GM19328 (cell line): Measurements from ENCODE around the gene SNX30.

Experiments
- ATAC-seq: cut with Tn5 transposase; IDR thresholded peaks from one replicate; pipeline ENCODE4 v1.9.1; 2021; ENCODE audit warnings: mild to moderate bottlenecking, moderate library complexity; ENCODE audit not compliant: unreplicated experiment

Gene SNX30

GRCh38 chr9:112873773-112874405, 123.3 kb downstream of the SNX30 start:
- no peak for ATAC-seq

DNA sequence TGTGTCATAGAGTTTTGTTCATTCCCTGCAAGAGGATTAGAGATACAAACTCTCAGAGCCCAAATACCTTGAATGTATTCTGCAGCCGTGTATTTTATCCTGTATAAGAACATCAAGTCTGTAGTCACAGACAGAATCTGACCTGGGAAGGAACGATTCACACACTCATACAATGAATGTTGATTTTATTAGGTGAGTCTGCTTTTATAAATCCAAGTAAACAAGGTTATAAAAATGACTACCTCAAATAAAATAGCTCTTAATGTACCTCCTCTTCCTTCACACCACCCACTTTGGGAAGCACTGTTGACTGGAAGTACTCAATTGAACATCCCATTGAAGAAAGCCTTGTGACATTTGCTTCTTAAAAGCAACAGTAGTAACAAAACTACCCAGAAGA, 128.2 kb downstream of the SNX30 start:
- no peak for ATAC-seq

DNA sequence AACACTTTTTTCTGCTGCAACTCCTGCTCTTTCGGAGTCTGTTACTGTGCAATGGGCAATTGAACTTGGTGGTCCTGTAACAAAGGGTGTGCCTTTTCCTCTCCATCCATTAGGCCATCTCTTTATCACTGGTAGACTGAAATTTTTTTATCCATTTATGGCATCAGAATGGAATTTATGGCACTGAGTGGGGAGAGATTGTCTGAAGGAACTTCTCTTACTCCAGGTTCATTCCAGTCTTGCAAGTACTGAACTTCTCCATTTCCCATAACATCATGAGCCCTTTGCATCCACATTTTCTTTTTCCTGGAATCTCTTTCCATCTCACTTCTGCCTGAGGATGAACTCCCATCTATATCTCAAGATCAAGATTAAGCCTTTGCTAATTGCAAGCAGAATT, 130.1 kb downstream of the SNX30 start:
- ATAC-seq, result no peak

GRCh38 chr9:112881331-112881730, 130.8 kb downstream of the SNX30 start:
- ATAC-seq, result no peak

GRCh38 chr9:112884101-112884500, 133.5 kb downstream of the SNX30 start:
- ATAC-seq, result no peak

- no peak for ATAC-seq
Measured at GRCh38 chr9:112884721-112885120, 134.2 kb downstream of the SNX30 start.

DNA sequence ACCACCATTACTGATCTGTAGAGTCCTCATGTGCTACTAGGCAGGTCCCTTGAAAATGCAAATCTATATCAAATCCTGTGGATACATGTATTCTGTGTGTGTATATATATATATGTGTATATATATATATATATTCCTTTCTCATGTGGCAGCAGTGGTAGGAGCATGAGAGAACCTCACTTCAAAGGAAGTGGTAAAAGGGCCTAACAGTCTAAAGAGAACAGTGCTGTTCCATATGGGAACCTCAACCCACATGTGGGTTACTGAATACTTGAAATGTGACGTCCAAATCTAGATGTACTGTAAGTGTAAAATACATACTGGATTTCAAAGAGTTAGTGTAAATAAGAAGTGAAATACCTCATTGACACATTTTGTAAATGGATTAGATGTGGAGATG, 134.8 kb downstream of the SNX30 start:
- no peak for ATAC-seq

DNA sequence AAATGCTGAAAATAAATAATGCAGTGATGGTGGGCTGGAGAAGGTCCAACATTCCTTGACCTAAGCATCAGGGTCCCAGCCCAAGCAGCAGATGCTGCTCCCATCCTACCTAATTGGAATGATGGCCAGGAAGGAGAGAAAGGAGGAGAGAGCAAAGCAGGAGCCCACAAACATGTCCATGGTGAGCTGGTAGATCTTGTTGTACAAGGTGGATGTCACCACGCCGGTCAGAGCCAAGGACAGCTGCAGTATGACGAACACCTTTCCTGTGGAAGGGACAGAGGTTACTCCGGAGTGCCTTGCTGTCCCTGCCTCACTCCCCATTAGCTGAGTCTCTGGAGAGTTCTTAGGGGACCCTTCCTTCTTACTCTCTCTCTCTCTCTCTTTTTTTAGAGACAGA, 135.8 kb downstream of the SNX30 start:
- no peak for ATAC-seq

DNA sequence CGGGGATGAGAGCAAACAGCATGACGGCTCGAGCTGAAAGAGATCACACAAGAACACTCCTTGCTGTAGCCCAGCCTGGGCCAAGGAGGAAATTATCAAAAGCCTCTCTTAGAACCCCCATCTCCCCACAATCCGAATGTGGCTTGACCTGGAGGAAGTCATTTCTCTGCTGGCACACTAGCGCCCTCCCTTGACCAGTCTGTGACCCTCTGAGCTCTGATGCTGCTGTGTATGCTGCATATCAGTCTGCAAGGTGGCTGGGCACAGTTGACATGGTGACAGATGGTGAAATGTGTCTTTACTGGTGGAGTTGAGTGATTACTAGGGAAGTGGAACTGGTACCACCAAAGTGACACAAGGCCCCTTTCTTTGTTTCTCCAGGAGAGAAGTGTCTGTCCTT, 136.8 kb downstream of the SNX30 start:
- ATAC-seq, result no peak

- ATAC-seq, result no peak
Measured at GRCh38 chr9:112890106-112891081, 139.8 kb downstream of the SNX30 start, which contains the start of gene SLC46A2. TSS of gene SLC46A2 (minus strand) at chr9:112890876. CDS start at chr9:112890681, 195 bp downstream.

GRCh38 chr9:112891521-112891920, 141.0 kb downstream of the SNX30 start:
- no peak for ATAC-seq

GRCh38 chr9:112892981-112893380, 142.4 kb downstream of the SNX30 start:
- no peak for ATAC-seq

GRCh38 chr9:112894041-112894440, 143.5 kb downstream of the SNX30 start:
- no peak for ATAC-seq

GRCh38 chr9:112894699-112895098, 144.1 kb downstream of the SNX30 start:
- no peak for ATAC-seq

- ATAC-seq, result no peak
Measured at GRCh38 chr9:112896131-112896530, 145.6 kb downstream of the SNX30 start.

DNA sequence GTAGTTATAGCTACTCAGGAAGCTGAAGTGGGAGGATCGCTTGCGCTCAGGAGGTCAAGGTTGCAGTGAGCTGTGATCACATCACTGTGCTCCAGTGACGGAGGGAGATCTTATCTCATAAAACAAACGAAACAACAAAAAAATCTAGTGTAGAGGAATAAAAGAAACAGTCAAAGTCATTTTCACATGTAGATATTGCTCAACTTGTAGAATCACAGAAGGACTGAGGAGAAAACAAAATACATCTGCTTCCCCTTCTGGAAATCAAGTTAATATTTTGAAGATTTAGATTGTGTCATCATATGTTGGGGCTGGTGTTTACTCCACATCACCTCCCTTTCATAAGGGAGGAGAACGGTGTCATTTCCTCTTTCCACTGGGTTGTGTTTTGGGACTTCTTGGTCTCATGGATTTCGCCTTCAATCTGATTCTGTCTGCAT, 148.3 kb downstream of the SNX30 start:
- no peak for ATAC-seq

DNA sequence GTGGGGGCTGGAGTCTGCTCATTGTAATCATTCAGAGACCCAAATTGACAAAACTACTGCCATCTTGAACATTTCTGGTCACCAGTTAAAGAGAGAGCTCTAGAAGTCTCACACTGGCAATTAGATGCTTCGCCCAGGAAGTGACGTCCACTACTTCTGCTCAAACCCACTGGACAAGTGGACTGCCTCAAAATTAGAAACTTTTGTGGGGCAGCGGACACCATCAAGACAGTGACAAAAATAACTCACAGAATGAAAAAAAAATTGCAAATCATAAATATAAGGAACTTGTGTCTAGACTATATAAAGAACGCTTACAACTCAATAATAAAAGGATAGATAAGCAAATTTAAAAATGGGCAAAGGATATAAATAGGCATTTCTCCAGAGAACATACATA, 149.9 kb downstream of the SNX30 start:
- ATAC-seq, result no peak

DNA sequence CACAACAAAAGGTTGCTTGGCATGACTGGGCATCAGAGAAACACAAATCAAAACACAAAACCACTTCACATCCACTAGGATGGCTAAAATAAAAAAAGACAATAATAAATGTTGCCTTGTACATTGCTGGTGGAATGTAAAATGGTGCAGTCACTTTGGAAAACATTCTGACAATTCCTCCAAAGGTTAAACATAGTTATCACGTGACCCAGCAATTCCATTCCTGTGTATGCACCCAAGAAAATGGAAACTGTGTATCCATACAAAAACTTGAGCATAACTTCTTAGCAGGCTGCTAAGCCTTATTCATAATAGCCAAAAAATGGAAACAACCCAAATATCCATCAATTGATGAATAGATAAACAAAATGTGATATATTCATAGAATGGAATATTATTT, 150.3 kb downstream of the SNX30 start:
- ATAC-seq, result no peak

DNA sequence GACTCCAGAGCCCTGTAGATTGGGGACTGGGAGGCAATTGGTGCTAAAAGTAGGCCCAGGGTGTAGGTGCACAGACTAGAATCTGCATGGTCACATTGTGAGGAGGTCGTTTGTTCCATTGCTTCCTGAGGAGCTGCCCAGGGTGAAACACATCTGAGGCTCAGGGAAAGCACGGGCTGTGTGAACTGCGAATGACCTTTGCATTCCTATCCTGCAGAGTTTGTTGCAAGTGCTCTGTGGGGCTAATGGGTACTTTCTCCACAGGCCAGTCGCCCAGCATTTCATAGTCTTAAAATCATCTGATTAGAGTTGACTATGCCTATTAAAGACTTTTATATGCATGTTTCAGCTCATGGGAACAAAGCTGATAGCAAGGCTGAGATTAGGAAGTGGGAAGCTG, 154.5 kb downstream of the SNX30 start:
- no peak for ATAC-seq

GRCh38 chr9:112911736-112912135, 161.2 kb downstream of the SNX30 start:
- ATAC-seq, result no peak

- no peak for ATAC-seq
Measured at GRCh38 chr9:112912636-112913035, 162.1 kb downstream of the SNX30 start.

DNA sequence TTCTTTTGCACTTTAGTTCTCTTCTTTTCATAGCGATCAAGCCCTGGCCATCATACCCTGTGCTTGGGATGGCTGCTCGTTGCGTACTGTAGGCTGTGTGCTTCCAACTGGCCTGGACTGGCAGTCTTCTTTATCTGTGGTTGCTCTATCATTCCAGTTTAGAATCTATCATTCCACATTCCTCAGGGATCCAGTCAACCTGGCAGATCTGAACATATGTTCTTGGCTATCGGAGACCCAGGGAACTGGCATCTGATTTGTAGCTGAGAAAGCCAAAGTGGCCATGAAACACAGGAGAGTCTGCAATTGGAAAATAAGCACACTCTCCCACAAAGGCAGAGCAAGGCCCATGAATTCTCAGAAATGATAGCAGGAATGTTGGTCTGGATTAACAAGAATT, 162.8 kb downstream of the SNX30 start:
- no peak for ATAC-seq
